H9 (cell line): ENCODE data around the gene PHLDA2. TPM values are rescaled to one million over a fixed set of nuclear protein-coding genes. Genes with fewer than 3 reads are reported as not detected.

ENCODE experiments used
- DNase-seq: peaks from one replicate; pipeline ENCODE4 v3.0.0-alpha.2; 2017
- H2AFZ ChIP-seq: one replicate; pipeline ENCODE4 v1.6.1; 2013; ENCODE audit warnings: mild to moderate bottlenecking, low read length, control low read depth, moderate library complexity
- H2AK5ac ChIP-seq: 2 replicates; pipeline ENCODE4 v1.6.1; 2013; ENCODE audit warnings: low read length, control low read depth, mixed read lengths; ENCODE audit not compliant: insufficient read length
- H2BK120ac ChIP-seq: one replicate; pipeline ENCODE4 v1.6.1; 2013; ENCODE audit warnings: low read depth, mild to moderate bottlenecking, low read length, control low read depth, inconsistent platforms; ENCODE audit not compliant: poor library complexity, severe bottlenecking
- H2BK12ac ChIP-seq: 2 replicates; pipeline ENCODE4 v1.6.1; 2013; ENCODE audit warnings: low read length, control low read depth, mixed read lengths, low read depth; ENCODE audit not compliant: insufficient read length
- H2BK15ac ChIP-seq: 2 replicates; pipeline ENCODE4 v1.6.1; 2013; ENCODE audit warnings: low read depth, low read length, control low read depth
- H2BK20ac ChIP-seq: one replicate; pipeline ENCODE4 v1.6.1; 2013; ENCODE audit warnings: low read depth, mild to moderate bottlenecking, low read length, control low read depth, inconsistent platforms; ENCODE audit not compliant: poor library complexity, severe bottlenecking
- H2BK5ac ChIP-seq: 2 replicates; pipeline ENCODE4 v1.6.1; 2013; ENCODE audit warnings: low read length, control low read depth, mixed read lengths; ENCODE audit not compliant: insufficient read length
- H3K14ac ChIP-seq: 2 replicates; pipeline ENCODE4 v1.6.1; 2013; ENCODE audit warnings: low read length, control low read depth; ENCODE audit not compliant: insufficient read depth
- H3K18ac ChIP-seq: 2 replicates; pipeline ENCODE4 v1.6.1; 2013; ENCODE audit warnings: low read depth, mild to moderate bottlenecking, mixed read lengths, low read length, control low read depth; ENCODE audit not compliant: insufficient read length
- H3K23ac ChIP-seq: 2 replicates; pipeline ENCODE4 v1.6.1; 2013; ENCODE audit warnings: low read length, control low read depth, mixed read lengths, low read depth; ENCODE audit not compliant: insufficient read length
- H3K23me2 ChIP-seq: 2 replicates; pipeline ENCODE4 v1.6.1; 2013; ENCODE audit warnings: low read depth, mild to moderate bottlenecking, mixed read lengths, low read length, control low read depth; ENCODE audit not compliant: insufficient read length, poor library complexity, severe bottlenecking
- H3K27ac ChIP-seq: 2 replicates; pipeline ENCODE4 v1.5.1; 2013; ENCODE audit warnings: low read length, control low read depth, mixed read lengths, low read depth; ENCODE audit not compliant: insufficient read length
- H3K27me3 ChIP-seq: 2 replicates; pipeline ENCODE4 v1.6.1; 2013; ENCODE audit warnings: low read length, control low read depth, inconsistent platforms; ENCODE audit not compliant: insufficient read depth
- H3K4ac ChIP-seq: 2 replicates; pipeline ENCODE4 v1.6.1; 2013; ENCODE audit warnings: low read depth, mild to moderate bottlenecking, control low read depth, inconsistent platforms, low read length, moderate library complexity
- H3K4me1 ChIP-seq: 2 replicates; pipeline ENCODE4 v1.6.1; 2013; ENCODE audit warnings: low read length, control low read depth, inconsistent platforms; ENCODE audit not compliant: insufficient read depth
- H3K4me2 ChIP-seq: 2 replicates; pipeline ENCODE4 v1.6.1; 2013; ENCODE audit warnings: low read length, control low read depth, mixed read lengths; ENCODE audit not compliant: insufficient read length, insufficient read depth
- H3K56ac ChIP-seq: 2 replicates; pipeline ENCODE4 v1.6.1; 2013; ENCODE audit warnings: low read depth, mild to moderate bottlenecking, mixed read lengths, low read length, control low read depth; ENCODE audit not compliant: insufficient read length
- H3K79me1 ChIP-seq: 2 replicates; pipeline ENCODE4 v1.6.1; 2013; ENCODE audit warnings: low read depth, mild to moderate bottlenecking, moderate library complexity, low read length, control low read depth, inconsistent platforms; ENCODE audit not compliant: insufficient read depth, poor library complexity, severe bottlenecking
- H3K79me2 ChIP-seq: 2 replicates; pipeline ENCODE4 v1.6.1; 2013; ENCODE audit warnings: low read length, control low read depth, inconsistent platforms; ENCODE audit not compliant: insufficient read depth
- H3K9ac ChIP-seq: 2 replicates; pipeline ENCODE4 v1.6.1; 2013; ENCODE audit warnings: low read length, control low read depth, mixed read lengths; ENCODE audit not compliant: insufficient read length; ENCODE audit errors: extremely low read depth
- H3K9me3 ChIP-seq: one replicate; pipeline ENCODE4 v1.6.1; 2013; ENCODE audit warnings: low read depth, low read length, inconsistent platforms; ENCODE audit not compliant: control insufficient read depth
- H3T11ph ChIP-seq: one replicate; pipeline ENCODE4 v1.6.1; 2013; ENCODE audit warnings: mild to moderate bottlenecking, low read length, control low read depth, inconsistent platforms
- H4K20me1 ChIP-seq: one replicate; pipeline ENCODE4 v1.6.1; 2013; ENCODE audit not compliant: control insufficient read depth, insufficient read length, insufficient read depth
- H4K5ac ChIP-seq: 2 replicates; pipeline ENCODE4 v1.6.1; 2013; ENCODE audit warnings: low read depth, mild to moderate bottlenecking, mixed read lengths, low read length, control low read depth; ENCODE audit not compliant: insufficient read length
- H4K8ac ChIP-seq: replicated peaks from 2 replicates; pipeline ENCODE4 v1.6.1; 2013; ENCODE audit warnings: low read length, control low read depth, mixed read lengths, low read depth; ENCODE audit not compliant: insufficient read length
- H4K91ac ChIP-seq: 2 replicates; pipeline ENCODE4 v1.6.1; 2013; ENCODE audit warnings: low read depth, mild to moderate bottlenecking, moderate library complexity, mixed read lengths, low read length, control low read depth; ENCODE audit not compliant: insufficient read length
- H3K27ac Mint-ChIP-seq, 3 experiments: 2 replicates in 2 of 3; 3 replicates in 1 of 3; pipeline ENCODE4 v1.8.0; 2020 to 2021; ENCODE audit warnings: mixed read lengths in 3 of 3, mild to moderate bottlenecking in 1 of 3, moderate library complexity in 1 of 3
- H3K27me3 Mint-ChIP-seq: 2 replicates; pipeline ENCODE4 v1.8.0; 2021; ENCODE audit warnings: low read depth, mild to moderate bottlenecking, moderate library complexity, mixed read lengths
- H3K36me3 Mint-ChIP-seq, 3 experiments: 2 replicates in 2 of 3; 3 replicates in 1 of 3; pipeline ENCODE4 v1.8.0; 2020 to 2021; ENCODE audit warnings: low read depth in 3 of 3, mixed read lengths in 3 of 3; ENCODE audit not compliant: insufficient read depth in 1 of 3
- H3K4me1 Mint-ChIP-seq, 2 experiments: 2 replicates each; pipeline ENCODE4 v1.8.0; 2020; ENCODE audit warnings: mixed read lengths in 2 of 2
- H3K4me3 Mint-ChIP-seq, 2 experiments: 2 replicates in 1 of 2; 3 replicates in 1 of 2; pipeline ENCODE4 v1.8.0; 2020 to 2021; ENCODE audit warnings: mild to moderate bottlenecking in 2 of 2, mixed read lengths in 2 of 2, moderate library complexity in 1 of 2
- H3K9me3 Mint-ChIP-seq, 2 experiments: 2 replicates in 1 of 2; 3 replicates in 1 of 2; pipeline ENCODE4 v1.8.0; 2020; ENCODE audit warnings: mild to moderate bottlenecking in 2 of 2, mixed read lengths in 2 of 2, moderate library complexity in 1 of 2
- CTCF ChIP-seq: fragments of 200-600 bp; sonication (generic); conservative IDR thresholded peaks from 3 replicates; pipeline ENCODE4 v1.8.0; 2021; ENCODE audit warnings: antibody characterized with exemption, mild to moderate bottlenecking
- WGBS: extraction: QIAGEN DNeasy Blood & Tissue Kit; methylation state at CpG from one replicate; pipeline ENCODE4 v1.1.7; 2013; ENCODE audit warnings: missing lambda C conversion rate, low lambda C conversion rate, mixed read lengths; ENCODE audit not compliant: insufficient read length; ENCODE audit errors: extremely low coverage; 5-methylcytosine and 5-hydroxymethylcytosine counted together
- total RNA-seq: library from RNA; stranded (reverse); gene quantifications from 2 replicates; pipeline ENCODE4 v1.2.1, GENCODE V29; 2021

Gene PHLDA2
- total RNA-seq, 1 experiment from 2014 or later: 42.8 TPM

- Histone ChIP-seq H2AFZ (no peak overlapping the region), H3K79me2 (no peaks in the 10 kb centered on the region), H2BK120ac (no peak overlapping the region), H3K56ac (no peak overlapping the region), H3K9me3 (no peaks in the 10 kb centered on the region), H2BK12ac (no peak overlapping the region), H3K4me1 (no peaks in the 10 kb centered on the region), H3K79me1 (no peaks in the 10 kb centered on the region), H2BK5ac (no peak overlapping the region), H3K14ac (no peak overlapping the region), H4K91ac (no peak overlapping the region), H3K27me3 (no peaks in the 10 kb centered on the region), H3K4me2 (no peak overlapping the region), H3K23ac (no peak overlapping the region), H2BK20ac (no peak overlapping the region), H4K5ac (no peak overlapping the region), H2BK15ac (no peak overlapping the region), H3T11ph (no peak overlapping the region), H4K8ac (no peak overlapping the region), H3K23me2 (no peaks in the 10 kb centered on the region), H3K18ac (no peak overlapping the region), H3K4ac (no peak overlapping the region), H2AK5ac (no peak overlapping the region), H4K20me1 (no peaks in the 10 kb centered on the region), H3K9ac (no peak overlapping the region), H3K27ac (no peak overlapping the region)
- DNase-seq: no peak
- no peak overlapping the region; a peak in 1 of 7 replicates for H3K27ac Mint-ChIP-seq
- H3K9me3 Mint-ChIP-seq: no peaks in the 10 kb centered on the region
- H3K4me3 Mint-ChIP-seq: no peak overlapping the region
- no peaks in the 10 kb centered on the region; a peak in 1 of 7 replicates for H3K36me3 Mint-ChIP-seq
- no CpG with 5 or more reads among the region's 13 CpGs for WGBS
- no peaks in the 10 kb centered on the region for H3K4me1 Mint-ChIP-seq
- TF ChIP-seq CTCF: no peak
- H3K27me3 Mint-ChIP-seq: no peaks in the 10 kb centered on the region; the same call in 1 of the 2 replicates
Measured at GRCh38 chr11:2919837-2920236, 9.4 kb downstream of the PHLDA2 start.
